Stimulated activated CD4-positive, alpha-beta T cell treated with anti-CD3 and anti-CD28 coated beads, Interleukin-12 subunit alpha, Interleukin-12 subunit beta, amount 100 ng/mL, for 4 hours (primary cell): ENCODE results near the gene MXI1.
A peak's percentile ranks its signal among the peaks of the same experiment; 100 is the strongest.

Experiments used
- DNase-seq: peaks from one replicate; pipeline ENCODE4 v3.0.0-alpha.2; 2020

Gene MXI1

GRCh38 chr10:110278562-110279406, 71.4 kb downstream of the MXI1 start:
- no peak for DNase-seq

DNA sequence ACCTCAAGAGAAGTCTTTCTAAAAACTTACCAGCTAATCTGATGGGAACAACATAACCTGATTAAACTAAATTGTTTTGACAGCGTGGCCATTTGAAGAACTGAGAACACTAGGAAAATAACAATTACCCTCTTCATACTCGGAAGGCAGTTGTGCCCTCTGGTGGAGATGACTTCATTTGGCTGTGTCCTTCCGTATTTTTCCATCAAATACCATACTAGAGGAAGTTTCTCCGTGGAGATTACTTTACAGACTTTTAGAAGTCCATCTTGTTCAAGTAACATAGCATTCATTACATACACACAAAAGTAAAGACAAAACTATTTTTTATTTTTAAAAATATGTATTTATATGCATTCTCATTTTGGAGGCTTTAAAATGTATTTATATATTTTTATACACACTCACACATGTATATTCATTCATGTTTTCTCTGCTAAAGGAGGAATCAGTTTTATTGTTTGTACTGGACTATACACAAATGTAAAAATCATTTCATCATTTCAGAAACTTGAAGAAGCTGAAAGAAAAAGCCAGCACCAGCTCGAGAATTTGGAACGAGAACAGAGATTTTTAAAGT, 72.1 kb downstream of the MXI1 start:
- DNase-seq, result peak; percentile 13

DNA sequence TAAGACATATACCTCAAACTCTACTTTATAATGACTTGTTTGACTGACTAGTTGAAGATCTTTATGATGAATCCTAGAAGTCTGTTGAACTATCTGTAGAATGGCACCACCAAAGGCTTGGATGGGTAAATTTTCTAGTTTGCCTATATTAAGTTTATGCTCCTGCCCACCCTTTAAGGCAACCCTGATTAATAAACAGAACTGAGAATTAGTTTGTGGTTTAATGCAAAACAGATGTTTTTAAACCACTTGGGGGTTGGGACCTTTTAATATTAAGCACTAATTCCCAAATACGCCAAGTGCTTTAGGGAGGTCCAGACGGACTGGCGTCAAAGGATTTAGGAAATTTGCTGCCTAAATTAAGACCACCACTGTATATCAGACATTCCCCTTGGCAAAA, 76.9 kb downstream of the MXI1 start:
- DNase-seq, result no peak

DNA sequence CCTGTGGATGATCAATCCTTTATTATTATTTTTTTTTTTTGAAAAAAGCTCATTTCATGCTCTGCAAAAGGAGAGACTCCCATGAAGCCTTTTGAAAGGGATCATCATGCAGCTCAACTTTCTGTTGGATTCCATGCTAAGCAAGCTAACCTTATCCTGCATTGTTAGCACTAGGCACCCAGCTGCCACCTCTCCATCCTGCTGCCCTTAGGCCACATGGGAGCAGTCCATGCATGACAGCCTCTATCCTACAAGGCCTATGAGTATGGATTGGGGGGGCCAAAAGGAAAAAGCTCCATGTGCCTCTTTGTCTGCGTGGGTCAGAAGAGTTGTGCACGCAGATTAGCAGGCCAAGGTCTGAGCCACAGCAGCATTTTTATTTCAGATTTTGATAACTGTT, 78.1 kb downstream of the MXI1 start:
- DNase-seq, result no peak

DNA sequence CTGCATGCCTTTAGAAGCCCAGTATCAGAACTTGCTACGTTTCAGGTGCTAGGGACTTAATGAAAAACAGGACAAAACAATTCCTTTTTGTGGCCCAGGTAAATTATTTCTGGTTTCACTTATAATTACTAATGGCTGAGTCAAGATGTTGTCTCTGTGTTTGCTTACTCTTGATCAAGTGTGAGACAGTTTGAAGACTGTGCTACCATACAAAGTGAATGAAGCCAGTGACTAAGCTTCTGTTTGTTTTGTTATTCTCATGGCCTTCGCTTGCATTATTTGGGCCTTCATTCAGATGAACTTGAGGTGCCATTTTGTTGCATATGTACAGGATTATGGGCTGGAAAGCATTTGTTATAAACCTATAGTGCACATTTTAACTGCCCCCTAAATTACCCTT, 79.4 kb downstream of the MXI1 start:
- no peak for DNase-seq

GRCh38 chr10:110296966-110297365, 89.6 kb downstream of the MXI1 start:
- no peak for DNase-seq

- DNase-seq, result no peak
These were observed 93.1 kb downstream of the MXI1 start for GRCh38 chr10:110300486-110300986.

DNA sequence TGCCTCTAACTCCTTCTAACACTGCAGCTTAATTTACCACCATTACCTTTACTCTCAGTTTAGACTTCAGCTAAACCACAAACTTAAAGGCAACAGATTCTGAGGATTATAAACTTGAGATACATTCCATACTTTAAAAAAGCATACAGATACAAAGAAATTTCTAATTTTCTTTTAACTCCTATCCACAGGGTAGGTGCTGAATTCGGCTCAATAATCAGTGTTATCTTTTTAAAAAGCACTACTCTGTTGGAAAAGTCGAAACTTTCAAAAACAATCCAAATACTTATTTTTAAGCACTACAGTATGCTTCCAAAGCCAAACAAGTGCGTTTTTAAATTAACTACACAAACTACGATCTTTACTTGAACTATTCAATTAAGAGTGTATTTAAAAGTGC, 96.3 kb downstream of the MXI1 start:
- DNase-seq, result no peak

DNA sequence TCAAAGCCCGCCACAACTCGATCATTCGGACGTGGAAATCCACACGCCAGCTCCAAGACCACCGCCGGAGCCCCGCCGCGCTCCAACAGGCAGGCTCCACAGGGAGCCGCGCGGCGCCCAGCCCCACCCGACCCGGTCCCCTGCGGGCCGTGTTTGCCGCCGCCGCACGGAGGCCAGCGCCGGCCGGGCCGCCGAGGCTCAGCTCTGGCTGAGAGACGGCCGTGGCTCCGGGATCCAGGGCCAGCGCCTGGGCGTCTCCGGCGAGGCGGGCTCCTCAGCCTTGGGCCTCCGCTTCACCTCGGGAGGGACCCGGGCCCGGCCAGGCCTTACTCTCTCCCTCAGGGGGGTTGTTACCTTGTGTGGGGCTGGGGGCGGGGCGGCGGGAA, 97.0 kb downstream of the MXI1 start:
- no peak for DNase-seq

- peak; percentile 97 for DNase-seq
These were observed 97.5 kb downstream of the MXI1 start, which contains the start of gene SMNDC1 for GRCh38 chr10:110304780-110305421. Gene SMNDC1, minus strand, starts transcription at chr10:110304920. Its CDS starts 1,333 bp downstream, at chr10:110303587.

DNA sequence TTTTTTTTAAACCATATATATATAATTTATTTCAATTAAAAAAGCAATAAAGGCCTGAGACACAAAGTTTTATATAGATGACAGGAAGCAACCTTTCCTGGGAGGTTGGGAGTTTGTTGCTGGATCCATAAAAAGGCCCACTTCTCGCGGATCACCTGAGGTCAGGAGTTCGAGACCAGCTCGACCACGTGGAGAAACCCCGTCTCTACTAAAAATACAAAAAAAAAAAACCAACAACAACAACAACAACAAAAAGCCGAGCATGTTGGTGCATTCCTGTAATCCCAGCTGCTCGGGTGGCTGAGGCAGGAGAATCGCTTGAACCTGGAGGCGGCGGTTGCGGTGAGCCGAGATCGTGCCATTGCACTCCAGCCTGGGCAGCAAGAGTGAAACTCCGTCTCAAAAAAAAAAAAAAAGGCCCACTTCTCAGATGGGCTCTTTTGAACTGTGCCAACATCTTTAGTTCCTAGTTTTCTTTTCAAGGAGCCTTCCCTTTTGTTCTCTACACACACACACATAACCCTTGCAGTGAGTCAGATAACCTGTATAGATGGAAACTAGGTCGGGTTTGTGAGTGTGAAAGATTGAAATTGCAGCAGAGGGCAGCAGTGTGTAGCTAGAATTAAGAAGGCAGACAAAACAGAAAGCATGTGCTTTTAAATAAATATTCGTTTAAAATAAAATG, 98.5 kb downstream of the MXI1 start:
- no peak for DNase-seq

DNA sequence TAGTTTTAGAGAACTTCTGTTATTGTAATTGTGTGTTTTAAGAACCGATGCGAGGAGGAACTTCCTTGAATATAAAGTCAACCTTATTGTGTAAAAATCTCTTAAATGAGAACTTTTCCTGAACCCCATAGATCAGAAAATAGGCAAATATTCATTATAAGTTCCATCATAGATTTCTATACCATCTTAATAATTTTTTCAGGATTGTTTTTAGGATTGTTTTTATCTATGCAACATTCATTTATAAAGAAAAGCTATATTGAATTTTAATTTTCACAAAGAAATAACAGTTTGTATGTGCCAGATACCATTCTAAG, 99.0 kb downstream of the MXI1 start:
- no peak for DNase-seq

DNA sequence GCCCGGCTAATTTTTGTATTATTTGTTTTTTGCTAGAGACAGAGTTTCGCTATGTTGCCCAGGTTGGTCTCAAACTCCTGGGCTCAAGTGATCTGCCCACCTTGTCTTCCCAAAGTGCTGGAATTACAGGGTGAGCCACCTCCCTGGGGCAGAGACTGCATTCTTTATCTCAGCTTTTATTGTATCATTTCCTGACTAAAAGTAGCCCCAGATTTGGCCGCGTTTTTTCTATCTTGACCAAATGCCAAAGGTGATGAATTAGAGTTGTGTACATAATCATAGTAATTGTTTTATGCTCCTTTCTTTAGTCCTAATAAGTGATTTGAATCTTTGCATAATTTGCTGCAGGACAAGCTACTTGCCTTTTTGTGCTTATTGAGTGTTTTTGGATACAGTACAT, 100.4 kb downstream of the MXI1 start:
- DNase-seq, result no peak

DNA sequence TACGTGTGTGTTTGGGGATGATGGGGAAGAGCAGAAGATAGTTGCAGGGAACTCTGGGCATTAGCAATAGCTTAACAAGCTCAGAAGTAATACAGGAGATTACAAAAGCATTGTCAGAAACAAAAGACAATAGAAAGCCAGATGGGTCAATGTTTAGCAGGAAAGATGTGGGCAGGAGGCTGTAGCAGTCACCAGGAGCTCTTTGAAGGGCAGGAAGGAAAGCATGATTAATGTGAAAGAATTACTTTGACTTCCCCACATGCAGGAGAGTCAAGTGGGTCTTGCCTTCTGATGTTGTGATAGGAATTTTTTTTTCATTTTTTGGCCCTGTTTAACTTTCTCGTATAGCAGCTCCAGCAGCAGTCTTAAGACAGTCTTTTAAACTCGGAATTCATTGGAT, 103.3 kb downstream of the MXI1 start:
- no peak for DNase-seq

DNA sequence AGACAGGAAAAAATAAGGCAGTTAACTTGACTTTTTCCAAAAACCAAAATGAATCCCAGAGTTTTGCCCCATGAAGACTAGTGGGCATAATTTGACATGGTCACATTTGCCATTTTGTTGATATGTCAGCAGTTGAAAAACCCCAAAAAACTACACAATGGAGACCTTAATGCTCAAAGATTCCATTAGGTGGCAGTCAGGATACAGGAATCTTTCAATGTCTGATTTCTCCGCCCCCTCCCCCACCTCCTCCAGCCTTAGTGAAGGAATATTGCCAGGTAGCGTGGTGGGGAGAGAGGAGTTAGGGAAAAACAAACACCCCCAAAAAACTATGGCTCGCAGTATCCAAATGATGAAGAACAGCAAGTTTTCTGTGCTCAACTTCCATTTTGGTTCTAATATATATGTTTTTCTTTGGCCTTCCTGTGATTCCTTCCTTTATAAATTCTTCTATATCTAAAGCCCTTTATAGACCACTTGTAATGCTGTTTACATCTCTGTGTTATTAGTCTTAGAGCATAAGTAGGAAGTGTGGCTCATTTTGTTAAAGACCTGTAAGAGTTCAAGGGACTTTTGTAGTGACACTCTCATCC, 104.0 kb downstream of the MXI1 start:
- DNase-seq, result peak; percentile 36

GRCh38 chr10:110312206-110312605, 104.8 kb downstream of the MXI1 start:
- no peak for DNase-seq

GRCh38 chr10:110313674-110314073, 106.3 kb downstream of the MXI1 start:
- DNase-seq, result no peak

- no peak for DNase-seq
These were observed 110.8 kb downstream of the MXI1 start for GRCh38 chr10:110317866-110318850.

DNA sequence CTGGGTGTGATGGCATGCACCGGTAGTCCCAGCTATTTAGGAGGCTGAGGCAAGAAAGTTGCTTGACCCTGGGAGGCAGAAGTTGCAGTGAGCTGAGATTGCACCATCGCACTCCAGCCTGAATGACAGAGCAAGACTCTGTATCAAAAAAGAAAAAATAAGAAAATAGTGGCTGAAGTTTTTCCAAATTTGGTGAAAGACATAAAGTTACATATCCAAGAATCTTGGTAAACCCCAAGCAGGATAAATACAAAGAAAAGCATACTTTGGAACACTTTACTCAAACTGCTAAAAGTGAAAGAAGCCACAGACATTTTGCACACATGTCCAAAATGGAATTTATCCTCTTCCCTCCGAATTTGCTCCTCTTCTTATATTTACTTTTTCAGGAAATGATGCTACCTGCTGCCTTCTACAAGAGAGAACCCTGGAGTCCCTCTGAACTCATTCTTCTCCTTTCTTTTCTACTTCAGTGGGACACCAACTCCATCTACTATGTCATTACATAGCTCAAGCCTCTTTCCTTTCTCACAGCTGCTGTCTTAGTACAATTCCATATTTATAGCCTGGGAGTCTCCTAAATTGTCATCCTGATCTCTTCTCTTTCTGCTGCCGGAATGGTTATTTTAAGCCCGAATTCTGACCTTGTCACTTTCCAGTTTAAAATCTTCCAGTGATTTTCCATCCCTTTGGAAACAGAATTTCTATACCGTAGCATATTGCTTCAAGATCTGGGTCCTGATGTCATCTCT, 114.6 kb downstream of the MXI1 start:
- no peak for DNase-seq

DNA sequence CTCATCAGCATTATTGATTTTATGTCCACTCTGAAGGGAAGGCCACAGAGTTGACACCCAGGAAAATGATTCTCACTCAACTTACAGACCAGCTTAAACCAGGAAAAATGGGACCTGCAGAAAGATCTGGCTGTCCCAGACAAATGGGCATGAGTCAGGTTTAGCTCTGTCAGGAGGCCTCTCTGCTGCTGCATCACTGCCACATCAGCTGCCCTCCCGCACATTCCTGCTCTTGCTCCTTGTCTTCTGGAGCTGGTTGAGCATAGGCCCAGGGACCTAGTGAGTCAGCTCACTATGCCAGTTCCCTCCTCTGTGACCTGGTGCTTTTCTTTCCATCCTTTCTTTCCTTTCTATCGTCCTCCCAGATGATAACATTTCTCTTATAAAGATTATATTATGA, 116.1 kb downstream of the MXI1 start:
- DNase-seq, result no peak

- no peak for DNase-seq
These were observed 116.9 kb downstream of the MXI1 start for GRCh38 chr10:110324201-110324804.
